ENCODE results near the gene VSIR.

VSIR gene

GRCh38 chr10:71704816-71705215, 68.5 kb downstream of the VSIR start:
- peaks cover 15% of the 10 kb centered on the region for H3K4me1 ChIP-seq (ENCODE audit: control insufficient read depth, insufficient read depth, low read length)
- H3K9ac ChIP-seq (ENCODE audit: low read length) = no peak overlapping the region
- H3K36me3 ChIP-seq (ENCODE audit: control insufficient read depth, insufficient read depth, low read length, severe bottlenecking) = no peaks in the 10 kb centered on the region
- peaks cover 20% of the 10 kb centered on the region for H3K27me3 ChIP-seq (replicated peaks; ENCODE audit: control insufficient read depth, insufficient read depth, low read length)
- H3K9me3 ChIP-seq (ENCODE audit: control insufficient read depth, low read length) = no peaks in the 10 kb centered on the region
- no peak for DNase-seq (ENCODE audit: low read depth)
- no peak overlapping the region for H3K4me3 ChIP-seq (ENCODE audit: low read length)

GRCh38 chr10:71703577-71703976, 69.7 kb downstream of the VSIR start:
- Histone ChIP-seq H3K4me3 (ENCODE audit: low read length) (no peak overlapping the region), H3K36me3 (ENCODE audit: control insufficient read depth, insufficient read depth, low read length, severe bottlenecking) (no peaks in the 10 kb centered on the region), H3K9ac (ENCODE audit: low read length) (no peak overlapping the region), H3K27me3 (replicated peaks; ENCODE audit: control insufficient read depth, insufficient read depth, low read length) (peaks cover 30% of the 10 kb centered on the region), H3K4me1 (ENCODE audit: control insufficient read depth, insufficient read depth, low read length) (peaks cover 10% of the 10 kb centered on the region), H3K9me3 (ENCODE audit: control insufficient read depth, low read length) (no peaks in the 10 kb centered on the region)
- DNase-seq (ENCODE audit: low read depth) = no peak

GRCh38 chr10:71701496-71702132, 71.7 kb downstream of the VSIR start:
- peaks cover 10% of the 10 kb centered on the region for H3K4me1 ChIP-seq (ENCODE audit: control insufficient read depth, insufficient read depth, low read length)
- no peaks in the 10 kb centered on the region for H3K9me3 ChIP-seq (ENCODE audit: control insufficient read depth, low read length)
- H3K4me3 ChIP-seq (ENCODE audit: low read length) = no peak overlapping the region
- H3K9ac ChIP-seq (ENCODE audit: low read length) = no peak overlapping the region
- no peaks in the 10 kb centered on the region for H3K36me3 ChIP-seq (ENCODE audit: control insufficient read depth, insufficient read depth, low read length, severe bottlenecking)
- DNase-seq (ENCODE audit: low read depth) = no peak
- H3K27me3 ChIP-seq (replicated peaks; ENCODE audit: control insufficient read depth, insufficient read depth, low read length) = peaks cover 34% of the 10 kb centered on the region

- no peaks in the 10 kb centered on the region for H3K36me3 ChIP-seq (ENCODE audit: control insufficient read depth, insufficient read depth, low read length, severe bottlenecking)
- H3K27me3 ChIP-seq (replicated peaks; ENCODE audit: control insufficient read depth, insufficient read depth, low read length) = peaks cover 34% of the 10 kb centered on the region
- H3K4me1 ChIP-seq (ENCODE audit: control insufficient read depth, insufficient read depth, low read length) = peaks cover 13% of the 10 kb centered on the region
- DNase-seq (ENCODE audit: low read depth) = no peak
- no peak overlapping the region for H3K9ac ChIP-seq (ENCODE audit: low read length)
- no peaks in the 10 kb centered on the region for H3K9me3 ChIP-seq (ENCODE audit: control insufficient read depth, low read length)
- H3K4me3 ChIP-seq (ENCODE audit: low read length) = no peak overlapping the region
Observed at GRCh38 chr10:71700731-71701368, 72.5 kb downstream of the VSIR start.

GRCh38 chr10:71698737-71699136, 74.6 kb downstream of the VSIR start:
- H3K9ac ChIP-seq (ENCODE audit: low read length) = no peak overlapping the region
- H3K9me3 ChIP-seq (ENCODE audit: control insufficient read depth, low read length) = no peaks in the 10 kb centered on the region
- no peak for DNase-seq (ENCODE audit: low read depth)
- peaks cover 39% of the 10 kb centered on the region for H3K27me3 ChIP-seq (replicated peaks; ENCODE audit: control insufficient read depth, insufficient read depth, low read length)
- peaks cover 13% of the 10 kb centered on the region for H3K4me1 ChIP-seq (ENCODE audit: control insufficient read depth, insufficient read depth, low read length)
- H3K36me3 ChIP-seq (ENCODE audit: control insufficient read depth, insufficient read depth, low read length, severe bottlenecking) = no peaks in the 10 kb centered on the region
- no peak overlapping the region for H3K4me3 ChIP-seq (ENCODE audit: low read length)

GRCh38 chr10:71697938-71698709, 75.2 kb downstream of the VSIR start:
- H3K9me3 ChIP-seq (ENCODE audit: control insufficient read depth, low read length) = no peaks in the 10 kb centered on the region
- peaks cover 13% of the 10 kb centered on the region for H3K4me1 ChIP-seq (ENCODE audit: control insufficient read depth, insufficient read depth, low read length)
- DNase-seq (ENCODE audit: low read depth) = no peak
- H3K36me3 ChIP-seq (ENCODE audit: control insufficient read depth, insufficient read depth, low read length, severe bottlenecking) = no peaks in the 10 kb centered on the region
- no peak overlapping the region for H3K9ac ChIP-seq (ENCODE audit: low read length)
- H3K27me3 ChIP-seq (replicated peaks; ENCODE audit: control insufficient read depth, insufficient read depth, low read length) = peaks cover 36% of the 10 kb centered on the region
- no peak overlapping the region for H3K4me3 ChIP-seq (ENCODE audit: low read length)
